Spinal cord (tissue), 10 donors: ENCODE data around the gene PUDP. TPM values are rescaled to one million over a fixed set of nuclear protein-coding genes. Genes with fewer than 3 reads are reported as not detected.

Source experiments
- DNase-seq, 6 donors: peaks; one replicate each; pipeline versions ENCODE4 v3.0.0 to v3.0.0-alpha.2; 2013 to 2015; ENCODE audit warnings: low spot score in 6 of 6, low read depth in 4 of 6
- H3K27ac ChIP-seq: one replicate; pipeline ENCODE4 v1.5.1; 2013; ENCODE audit warnings: low read depth, low read length, control low read depth
- H3K27me3 ChIP-seq: one replicate; pipeline ENCODE4 v1.6.1; 2013; ENCODE audit warnings: low read length; ENCODE audit not compliant: control insufficient read depth, insufficient read depth
- H3K36me3 ChIP-seq: one replicate; pipeline ENCODE4 v1.6.1; 2013; ENCODE audit warnings: low read length; ENCODE audit not compliant: control insufficient read depth, insufficient read depth
- H3K4me1 ChIP-seq: one replicate; pipeline ENCODE4 v1.6.1; 2013; ENCODE audit warnings: low read length; ENCODE audit not compliant: control insufficient read depth, insufficient read depth
- H3K4me3 ChIP-seq: one replicate; pipeline ENCODE4 v1.5.1; 2013; ENCODE audit warnings: low read depth, low read length, control low read depth
- H3K9me3 ChIP-seq: one replicate; pipeline ENCODE4 v1.6.1; 2013; ENCODE audit warnings: low read length; ENCODE audit not compliant: control insufficient read depth, insufficient read depth
- WGBS: methylation state at CpG from one replicate; pipeline ENCODE4 v1.1.5; 2013; ENCODE audit warnings: missing lambda C conversion rate; ENCODE audit not compliant: insufficient coverage; 5-methylcytosine and 5-hydroxymethylcytosine counted together
- polyA plus RNA-seq, 2 donors: library from polyadenylated mRNA; unstranded; fragments of 120-200 nt; gene quantifications; one replicate each; pipeline ENCODE4 v1.2.1, GENCODE V29; 2013; ENCODE audit not compliant: insufficient read length in 2 of 2
- total RNA-seq, 2 donors: library from RNA; depleted of rRNA in 1 of 2; stranded (reverse); fragments of 120-200 nt in 1 of 2; fragments of >200 nt in 1 of 2; gene quantifications; one replicate each; pipeline versions ENCODE4 v1.2.3 to v1.2.4, GENCODE V29; 2013 to 2014
- donor health status: healthy.

PUDP gene
- total and polyA plus RNA-seq, 4 donors = 10.6 to 16.8 (median 11.0) TPM

GRCh38 chrX:7082556-7082955, 65.4 kb downstream of the PUDP start:
- Histone ChIP-seq H3K36me3 (no peaks in the 10 kb centered on the region), H3K4me1 (peaks cover 6% of the 10 kb centered on the region), H3K4me3 (no peak overlapping the region), H3K27ac (no peak overlapping the region), H3K27me3 (no peaks in the 10 kb centered on the region), H3K9me3 (no peaks in the 10 kb centered on the region)
- DNase-seq = no peak
- WGBS = 88% methylated on average over 3 of the region's 5 CpGs

GRCh38 chrX:7077241-7078230, 70.4 kb downstream of the PUDP start:
- Histone ChIP-seq H3K36me3 (peaks cover 10% of the 10 kb centered on the region), H3K4me1 (no peaks in the 10 kb centered on the region), H3K4me3 (no peak overlapping the region), H3K27ac (no peak overlapping the region), H3K9me3 (no peaks in the 10 kb centered on the region), H3K27me3 (no peaks in the 10 kb centered on the region)
- WGBS = 80% methylated on average over 18 of the region's 23 CpGs
- DNase-seq = no peak

DNA sequence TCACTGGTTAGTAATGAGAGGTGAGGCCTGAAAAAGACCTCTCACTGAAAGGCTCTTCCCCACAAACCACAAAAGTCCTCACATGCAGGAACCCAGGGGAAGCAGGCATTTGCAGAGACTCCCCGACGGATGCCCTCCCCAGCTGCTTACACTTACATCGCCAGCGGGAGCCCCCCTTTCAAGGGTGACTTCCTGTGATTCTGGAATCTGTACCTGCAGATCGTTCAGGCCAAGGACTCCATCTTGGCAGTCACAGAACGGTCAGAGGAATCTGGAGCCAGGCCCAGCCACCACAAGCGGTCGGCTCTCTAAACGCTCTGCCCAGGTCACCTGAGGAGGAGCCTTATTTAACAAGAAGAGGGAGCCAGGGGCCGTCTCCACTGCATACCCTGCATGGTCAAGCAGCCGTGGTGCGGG, 71.7 kb downstream of the PUDP start:
- H3K9me3 ChIP-seq = no peaks in the 10 kb centered on the region
- 89% methylated on average over 12 of the region's 12 CpGs for WGBS
- no peaks in the 10 kb centered on the region for H3K27me3 ChIP-seq
- no peak overlapping the region for H3K4me3 ChIP-seq
- DNase-seq = no peak
- no peaks in the 10 kb centered on the region for H3K4me1 ChIP-seq
- no peak overlapping the region for H3K27ac ChIP-seq
- peaks cover 10% of the 10 kb centered on the region for H3K36me3 ChIP-seq

- Histone ChIP-seq H3K27me3 (no peaks in the 10 kb centered on the region), H3K9me3 (no peaks in the 10 kb centered on the region), H3K4me1 (no peaks in the 10 kb centered on the region), H3K4me3 (no peak overlapping the region), H3K36me3 (peaks cover 10% of the 10 kb centered on the region), H3K27ac (no peak overlapping the region)
- 80% methylated on average over 1 of the region's 1 CpG for WGBS
- no peak for DNase-seq
Measured at GRCh38 chrX:7074908-7075204, 73.1 kb downstream of the PUDP start.

DNA sequence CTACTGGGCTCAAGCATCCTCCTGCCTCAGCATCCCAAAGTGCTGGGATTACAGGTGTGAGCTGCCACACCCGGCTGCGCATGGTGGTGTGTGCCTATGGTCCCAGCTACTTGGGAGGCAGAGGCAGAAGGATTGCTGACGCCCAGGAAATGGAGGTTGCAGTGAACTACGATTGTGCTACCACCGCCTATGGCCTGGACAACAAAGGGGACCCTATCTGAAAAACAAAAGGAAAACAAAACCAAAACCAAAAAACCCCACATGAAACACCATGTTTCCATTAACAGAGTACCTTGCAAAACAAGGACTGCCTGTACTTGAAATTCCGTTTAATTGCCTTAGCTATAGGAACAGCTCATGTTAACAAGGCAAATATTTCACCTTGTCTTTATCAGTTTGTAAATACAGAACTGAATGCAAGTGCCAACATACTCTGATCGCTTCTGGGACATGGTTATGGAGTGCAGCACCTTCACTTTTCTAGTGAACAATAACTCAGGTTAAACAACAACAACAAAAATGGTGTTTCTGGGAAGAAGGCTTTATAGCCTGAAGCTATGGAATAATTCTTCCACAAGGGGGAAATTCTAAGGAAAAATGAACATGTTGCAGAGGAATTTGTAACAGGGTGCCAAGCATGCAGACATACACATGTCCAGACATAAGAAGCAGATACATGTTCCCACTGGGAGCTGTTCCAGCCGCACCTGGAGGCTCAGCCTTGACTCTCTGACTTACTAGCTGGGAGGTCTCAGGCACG, 73.6 kb downstream of the PUDP start:
- Histone ChIP-seq H3K4me1 (no peaks in the 10 kb centered on the region), H3K9me3 (no peaks in the 10 kb centered on the region), H3K4me3 (no peak overlapping the region), H3K27ac (no peak overlapping the region), H3K27me3 (no peaks in the 10 kb centered on the region), H3K36me3 (peaks cover 10% of the 10 kb centered on the region)
- WGBS = 92% methylated on average over 6 of the region's 9 CpGs
- no peak for DNase-seq

- Histone ChIP-seq H3K27ac (no peak overlapping the region), H3K27me3 (no peaks in the 10 kb centered on the region), H3K9me3 (no peaks in the 10 kb centered on the region), H3K36me3 (peaks cover 10% of the 10 kb centered on the region), H3K4me1 (no peaks in the 10 kb centered on the region), H3K4me3 (no peak overlapping the region)
- no peak for DNase-seq
- WGBS = 55% methylated on average over 1 of the region's 3 CpGs
Measured at GRCh38 chrX:7073336-7073735, 74.6 kb downstream of the PUDP start.

- Histone ChIP-seq H3K27me3 (no peaks in the 10 kb centered on the region), H3K36me3 (peaks cover 10% of the 10 kb centered on the region), H3K27ac (no peak overlapping the region), H3K4me1 (no peaks in the 10 kb centered on the region), H3K9me3 (no peaks in the 10 kb centered on the region), H3K4me3 (no peak overlapping the region)
- WGBS = 100% methylated on average over 5 of the region's 7 CpGs
- DNase-seq = no peak
Measured at GRCh38 chrX:7072856-7073255, 75.1 kb downstream of the PUDP start.

GRCh38 chrX:7071390-7071789, 76.6 kb downstream of the PUDP start:
- WGBS = 53% methylated on average over 3 of the region's 3 CpGs
- no peaks in the 10 kb centered on the region for H3K27me3 ChIP-seq
- H3K9me3 ChIP-seq = no peaks in the 10 kb centered on the region
- H3K36me3 ChIP-seq = peaks cover 7% of the 10 kb centered on the region
- H3K4me1 ChIP-seq = no peaks in the 10 kb centered on the region
- peak in 1 of 6 donors; percentile 15 for DNase-seq
- no peak overlapping the region for H3K27ac ChIP-seq
- H3K4me3 ChIP-seq = no peak overlapping the region

DNA sequence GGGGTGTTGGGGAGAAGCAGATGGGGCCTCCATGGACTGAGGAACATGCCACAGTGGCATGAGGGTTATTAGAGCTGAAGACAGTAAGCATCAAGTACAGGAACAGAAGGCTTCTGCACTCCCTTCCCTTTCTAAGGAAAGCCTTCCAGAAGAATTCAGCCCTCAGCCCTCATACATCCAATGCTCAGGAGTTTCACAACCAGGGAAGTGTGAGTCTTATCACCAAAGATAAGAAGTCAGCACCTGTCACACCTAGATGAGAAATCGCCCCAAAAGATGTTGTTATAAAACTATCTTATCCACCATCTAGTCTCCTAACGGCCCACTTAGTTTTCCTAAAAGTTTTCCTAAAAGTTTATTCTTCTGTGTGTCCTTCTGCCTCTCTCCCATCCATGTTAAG, 78.4 kb downstream of the PUDP start:
- Histone ChIP-seq H3K27ac (no peak overlapping the region), H3K4me1 (no peaks in the 10 kb centered on the region), H3K36me3 (peaks cover 3% of the 10 kb centered on the region), H3K9me3 (no peaks in the 10 kb centered on the region), H3K4me3 (no peak overlapping the region), H3K27me3 (no peaks in the 10 kb centered on the region)
- no peak for DNase-seq
- 89% methylated on average over 1 of the region's 2 CpGs for WGBS
